ENCODE results near the gene SH3BP5.

DNA sequence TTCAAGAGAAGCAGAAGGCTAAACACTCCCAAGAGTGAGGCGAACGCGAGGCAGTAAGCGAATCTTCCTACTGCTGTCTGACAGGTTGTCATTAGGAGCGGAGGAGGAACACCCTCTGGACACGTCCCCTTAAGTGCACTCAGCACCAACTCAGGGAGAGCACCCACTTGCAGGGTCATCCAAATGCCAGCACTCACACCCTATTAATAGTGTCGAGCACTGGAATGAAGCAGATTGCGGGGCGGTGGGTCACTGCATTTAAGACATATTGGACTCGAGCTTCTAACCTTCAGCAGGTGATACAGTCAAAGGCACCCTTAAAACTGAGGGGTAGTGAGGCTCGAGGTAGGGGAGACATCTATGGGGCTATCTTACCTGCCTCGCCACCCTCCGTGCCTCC, 28.7 kb downstream of the SH3BP5 start:
- TF ChIP-seq, protein P1, sequence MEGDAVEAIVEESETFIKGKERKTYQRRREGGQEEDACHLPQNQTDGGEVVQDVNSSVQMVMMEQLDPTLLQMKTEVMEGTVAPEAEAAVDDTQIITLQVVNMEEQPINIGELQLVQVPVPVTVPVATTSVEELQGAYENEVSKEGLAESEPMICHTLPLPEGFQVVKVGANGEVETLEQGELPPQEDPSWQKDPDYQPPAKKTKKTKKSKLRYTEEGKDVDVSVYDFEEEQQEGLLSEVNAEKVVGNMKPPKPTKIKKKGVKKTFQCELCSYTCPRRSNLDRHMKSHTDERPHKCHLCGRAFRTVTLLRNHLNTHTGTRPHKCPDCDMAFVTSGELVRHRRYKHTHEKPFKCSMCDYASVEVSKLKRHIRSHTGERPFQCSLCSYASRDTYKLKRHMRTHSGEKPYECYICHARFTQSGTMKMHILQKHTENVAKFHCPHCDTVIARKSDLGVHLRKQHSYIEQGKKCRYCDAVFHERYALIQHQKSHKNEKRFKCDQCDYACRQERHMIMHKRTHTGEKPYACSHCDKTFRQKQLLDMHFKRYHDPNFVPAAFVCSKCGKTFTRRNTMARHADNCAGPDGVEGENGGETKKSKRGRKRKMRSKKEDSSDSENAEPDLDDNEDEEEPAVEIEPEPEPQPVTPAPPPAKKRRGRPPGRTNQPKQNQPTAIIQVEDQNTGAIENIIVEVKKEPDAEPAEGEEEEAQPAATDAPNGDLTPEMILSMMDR (IDR thresholded peaks at IDR 0.05; ENCODE audit: low read depth, low read length), result no peak
- TF ChIP-seq POLR2A (IDR thresholded peaks at IDR 0.05; ENCODE audit: extremely low read depth, insufficient read length) (no peak), MYC (IDR thresholded peaks at IDR 0.05; ENCODE audit: low read depth, low read length) (no peak)
